ENCODE measurements around the gene SERPINB6. TPM values are rescaled to one million over a fixed set of nuclear protein-coding genes. Genes with fewer than 3 reads are reported as not detected.
"Not testable (repeated sequence)": the region's sequence is repeated elsewhere in the genome, so short reads cannot be mapped to it uniquely, and the experiment has no call there.

SERPINB6 gene
- total RNA-seq, 1 experiment from 2014 or later = 60.9 TPM

DNA sequence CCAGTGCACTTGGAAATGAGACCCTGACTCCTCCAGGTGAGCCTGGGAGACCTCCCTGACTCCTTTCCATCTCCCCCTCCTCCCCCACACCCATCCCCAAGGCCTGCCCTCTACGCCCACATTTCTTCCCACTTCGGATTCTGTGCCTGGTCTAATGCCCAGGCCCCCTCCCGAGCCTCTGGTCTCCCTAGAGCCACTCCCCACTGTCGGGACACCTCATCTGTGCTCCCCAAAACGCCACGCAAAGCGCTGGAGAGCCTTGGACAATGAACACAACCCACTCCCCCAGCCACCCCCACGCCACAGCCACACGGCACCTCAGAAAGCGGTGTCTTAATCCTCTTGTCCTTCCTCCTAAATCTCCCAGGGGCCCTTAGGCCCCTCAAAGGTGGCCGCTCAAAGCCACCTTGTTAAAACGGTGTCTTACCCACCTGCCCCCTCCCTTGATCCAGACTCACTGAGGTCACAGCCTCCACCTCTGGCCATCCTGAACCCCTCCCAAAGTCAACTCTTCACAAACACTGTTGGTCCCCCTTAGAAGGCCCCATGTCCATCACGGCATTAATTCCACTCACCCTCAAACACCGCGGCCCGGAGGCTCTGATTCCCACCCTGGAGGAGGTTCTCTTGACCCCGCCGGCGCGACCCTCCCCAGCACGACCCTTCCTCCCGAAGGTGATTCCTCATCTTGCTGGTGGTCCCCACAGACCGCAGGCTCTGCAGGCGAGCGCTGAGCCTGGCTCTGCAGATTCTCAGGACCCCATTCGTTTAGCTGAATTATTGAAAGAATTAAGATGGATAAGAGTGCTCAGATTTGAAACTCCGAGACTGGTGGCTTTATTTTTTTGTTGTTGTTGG, 69.5 kb downstream of the SERPINB6 start:
- intact Hi-C loops (cut with micrococcal nuclease; ENCODE audit: unreplicated experiment) = not testable (repeated sequence)
- peak overlapping the region; percentile 66 for H3K27ac Mint-ChIP-seq (ENCODE audit: unreplicated experiment)

DNA sequence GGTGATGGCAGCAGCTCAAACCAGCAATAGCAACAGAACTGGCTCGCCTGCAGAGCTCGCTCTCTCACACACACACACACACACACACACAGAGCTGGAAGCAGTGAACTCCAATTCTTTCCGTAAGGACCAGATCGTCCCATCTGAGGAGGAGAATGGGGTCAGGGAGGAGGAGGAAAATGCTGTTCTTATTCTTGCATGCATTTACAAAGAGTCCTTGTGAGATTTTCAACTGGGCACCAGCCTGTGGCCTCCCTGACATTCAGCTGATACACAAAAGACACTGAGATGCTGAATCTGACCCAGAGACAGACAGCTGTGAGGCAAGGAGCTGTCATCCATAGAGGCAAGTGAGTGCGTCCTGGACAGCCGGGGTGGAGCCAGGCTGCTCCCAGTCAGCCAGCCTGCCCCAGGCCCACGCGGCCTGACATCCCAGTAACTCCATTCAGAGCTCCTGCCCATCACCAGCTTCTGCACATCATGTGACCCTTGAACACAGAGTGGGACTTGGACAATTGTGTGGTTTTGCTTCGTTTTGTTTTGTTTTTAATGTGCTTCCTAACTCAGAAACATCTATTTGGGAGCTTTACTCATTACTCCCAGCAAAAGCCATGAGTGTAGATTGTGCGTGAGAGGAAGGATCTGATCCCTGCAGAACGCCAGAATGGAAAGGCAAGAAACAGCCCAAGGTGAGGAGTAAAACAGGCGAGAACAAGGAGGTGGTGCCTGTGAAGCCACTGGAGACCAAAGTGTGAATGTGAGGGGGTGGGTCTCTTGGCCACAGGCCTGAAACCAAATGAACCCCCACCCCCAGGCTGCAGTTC, 70.3 kb downstream of the SERPINB6 start:
- H3K27ac Mint-ChIP-seq (ENCODE audit: unreplicated experiment) = peak overlapping the region; percentile 66
- CTCF ChIA-PET = no interaction called here
- intact Hi-C loops (cut with micrococcal nuclease; ENCODE audit: unreplicated experiment) = no loop called here
- H3K9me3 Mint-ChIP-seq (ENCODE audit: low read depth, unreplicated experiment) = no peaks in the 10 kb centered on the region
- no peak for DNase-seq
- H3K4me1 Mint-ChIP-seq (ENCODE audit: low read depth, unreplicated experiment) = peaks cover 16% of the 10 kb centered on the region
- H3K36me3 Mint-ChIP-seq (ENCODE audit: insufficient read depth, unreplicated experiment) = peaks cover 57% of the 10 kb centered on the region
- no TSS peak for BruUV-seq (replicated peaks)
- TF ChIP-seq, protein P1, sequence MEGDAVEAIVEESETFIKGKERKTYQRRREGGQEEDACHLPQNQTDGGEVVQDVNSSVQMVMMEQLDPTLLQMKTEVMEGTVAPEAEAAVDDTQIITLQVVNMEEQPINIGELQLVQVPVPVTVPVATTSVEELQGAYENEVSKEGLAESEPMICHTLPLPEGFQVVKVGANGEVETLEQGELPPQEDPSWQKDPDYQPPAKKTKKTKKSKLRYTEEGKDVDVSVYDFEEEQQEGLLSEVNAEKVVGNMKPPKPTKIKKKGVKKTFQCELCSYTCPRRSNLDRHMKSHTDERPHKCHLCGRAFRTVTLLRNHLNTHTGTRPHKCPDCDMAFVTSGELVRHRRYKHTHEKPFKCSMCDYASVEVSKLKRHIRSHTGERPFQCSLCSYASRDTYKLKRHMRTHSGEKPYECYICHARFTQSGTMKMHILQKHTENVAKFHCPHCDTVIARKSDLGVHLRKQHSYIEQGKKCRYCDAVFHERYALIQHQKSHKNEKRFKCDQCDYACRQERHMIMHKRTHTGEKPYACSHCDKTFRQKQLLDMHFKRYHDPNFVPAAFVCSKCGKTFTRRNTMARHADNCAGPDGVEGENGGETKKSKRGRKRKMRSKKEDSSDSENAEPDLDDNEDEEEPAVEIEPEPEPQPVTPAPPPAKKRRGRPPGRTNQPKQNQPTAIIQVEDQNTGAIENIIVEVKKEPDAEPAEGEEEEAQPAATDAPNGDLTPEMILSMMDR (IDR thresholded peaks at IDR 0.05; ENCODE audit: unreplicated experiment) = no peak
- peak overlapping the region; percentile 89 for H3K4me3 Mint-ChIP-seq (ENCODE audit: low read depth, unreplicated experiment)
- H3K27me3 Mint-ChIP-seq (ENCODE audit: unreplicated experiment) = no peaks in the 10 kb centered on the region

More for the DNA sequence above, 69.5 kb downstream of the SERPINB6 start:
- BruUV-seq (replicated peaks); H3K9me3 Mint-ChIP-seq (ENCODE audit: low read depth, unreplicated experiment); CTCF ChIA-PET; H3K27me3 Mint-ChIP-seq (ENCODE audit: unreplicated experiment); DNase-seq: not testable (repeated sequence)
- H3K4me1 Mint-ChIP-seq (ENCODE audit: low read depth, unreplicated experiment) = peaks cover 16% of the 10 kb centered on the region
- peaks cover 52% of the 10 kb centered on the region for H3K36me3 Mint-ChIP-seq (ENCODE audit: insufficient read depth, unreplicated experiment)
- peak overlapping the region; percentile 89 for H3K4me3 Mint-ChIP-seq (ENCODE audit: low read depth, unreplicated experiment)

DNA sequence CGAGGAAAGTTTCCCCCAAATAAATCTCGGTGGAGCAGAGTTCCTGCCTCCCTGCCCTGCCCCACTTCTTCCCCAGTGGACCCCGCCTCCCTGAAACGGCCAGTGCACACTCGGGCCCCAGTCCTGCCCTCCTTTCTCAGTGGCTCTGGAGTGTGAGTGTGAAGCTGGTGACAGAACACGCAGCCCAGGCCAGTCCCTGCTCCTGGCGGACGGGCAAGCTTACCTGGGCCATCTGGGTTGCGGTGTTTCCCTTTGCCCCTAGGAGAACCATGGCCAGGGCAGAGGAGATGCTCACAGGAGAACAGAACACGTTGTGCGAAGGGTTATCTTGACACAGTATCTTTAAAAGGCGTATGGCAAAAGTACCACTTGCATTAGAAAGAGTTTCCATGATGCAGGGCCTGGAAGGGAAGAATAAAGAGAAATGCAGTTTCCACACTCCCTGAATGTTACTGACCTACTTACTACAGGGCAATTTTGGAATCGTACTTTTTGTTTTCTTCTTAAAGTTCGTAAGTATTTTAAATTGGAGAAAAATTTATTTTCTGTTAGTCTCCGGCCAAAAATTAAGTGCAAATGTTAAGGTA, 71.1 kb downstream of the SERPINB6 start:
- Mint-ChIP-seq H3K36me3 (ENCODE audit: insufficient read depth, unreplicated experiment) (peaks cover 63% of the 10 kb centered on the region), H3K27me3 (ENCODE audit: unreplicated experiment) (no peaks in the 10 kb centered on the region), H3K9me3 (ENCODE audit: low read depth, unreplicated experiment) (no peaks in the 10 kb centered on the region), H3K27ac (ENCODE audit: unreplicated experiment) (no peak overlapping the region), H3K4me3 (ENCODE audit: low read depth, unreplicated experiment) (peak overlapping the region; percentile 89), H3K4me1 (ENCODE audit: low read depth, unreplicated experiment) (peaks cover 16% of the 10 kb centered on the region)
- intact Hi-C loops (cut with micrococcal nuclease; ENCODE audit: unreplicated experiment) = no loop called here
- no peak for DNase-seq
- CTCF ChIA-PET = no interaction called here
- no TSS peak for BruUV-seq (replicated peaks)
- TF ChIP-seq, protein P1 (IDR thresholded peaks at IDR 0.05; ENCODE audit: unreplicated experiment) = no peak

DNA sequence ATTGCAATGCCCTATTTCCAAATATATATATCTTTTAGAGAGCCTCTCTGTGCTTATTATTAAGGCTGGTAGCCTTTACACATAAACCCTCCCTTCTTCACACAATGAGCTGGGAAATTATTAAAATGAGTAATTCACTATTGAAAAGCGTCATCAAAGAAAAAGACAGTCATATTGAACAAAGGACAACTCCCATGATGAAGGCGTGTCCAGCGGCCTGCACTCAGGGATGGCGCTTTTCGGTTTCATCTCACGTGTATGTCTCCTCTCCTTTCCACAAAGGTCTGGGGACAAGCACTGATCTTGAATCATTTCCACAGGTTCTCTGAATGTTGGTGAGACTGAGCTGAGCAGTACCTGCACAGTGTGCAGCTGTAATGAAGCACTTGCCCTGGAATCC, 71.8 kb downstream of the SERPINB6 start:
- TSS peak; percentile 4 for BruUV-seq (replicated peaks)
- H3K27ac Mint-ChIP-seq (ENCODE audit: unreplicated experiment) = no peak overlapping the region
- intact Hi-C loops (cut with micrococcal nuclease; ENCODE audit: unreplicated experiment) = no loop called here
- H3K4me1 Mint-ChIP-seq (ENCODE audit: low read depth, unreplicated experiment) = peaks cover 16% of the 10 kb centered on the region
- no peaks in the 10 kb centered on the region for H3K9me3 Mint-ChIP-seq (ENCODE audit: low read depth, unreplicated experiment)
- no peaks in the 10 kb centered on the region for H3K27me3 Mint-ChIP-seq (ENCODE audit: unreplicated experiment)
- TF ChIP-seq, protein P1 (IDR thresholded peaks at IDR 0.05; ENCODE audit: unreplicated experiment) = no peak
- H3K36me3 Mint-ChIP-seq (ENCODE audit: insufficient read depth, unreplicated experiment) = peaks cover 63% of the 10 kb centered on the region
- DNase-seq = no peak
- CTCF ChIA-PET = no interaction called here
- H3K4me3 Mint-ChIP-seq (ENCODE audit: low read depth, unreplicated experiment) = no peak overlapping the region

Other genes with a start within 250 kb of the SERPINB6 start
- gene MYLK4, start 220.6 kb downstream of the SERPINB6 start, total RNA-seq (2022) = 0.73 TPM in 2 replicates
- 36.9 and 41.4 TPM in 2 replicates for gene WRNIP1, start 206.2 kb downstream of the SERPINB6 start, total RNA-seq (2022)
- 56.3 and 78.5 TPM in 2 replicates for gene SERPINB1, start 129.7 kb downstream of the SERPINB6 start, total RNA-seq (2022)
- gene SERPINB9, start 68.3 kb downstream of the SERPINB6 start, total RNA-seq (2022) = 17.2 and 22.9 TPM in 2 replicates
- 11.5 and 12.0 TPM in 2 replicates for gene NQO2, start 28.3 kb upstream of the SERPINB6 start, total RNA-seq (2022)
- gene RIPK1, start 96.9 kb upstream of the SERPINB6 start, total RNA-seq (2022) = 11.5 and 11.6 TPM in 2 replicates
- 15.1 and 18.4 TPM in 2 replicates for gene BPHL, start 147.1 kb upstream of the SERPINB6 start, total RNA-seq (2022)
- gene TUBB2A, start 186.0 kb upstream of the SERPINB6 start, total RNA-seq (2022) = 16.0 and 17.6 TPM in 2 replicates